ENCODE measurements around the gene CYBRD1. TPM values are rescaled to one million over a fixed set of nuclear protein-coding genes. Genes with fewer than 3 reads are reported as not detected.
"Not testable (repeated sequence)": the region's sequence is repeated elsewhere in the genome, so short reads cannot be mapped to it uniquely, and the experiment has no call there.

The CYBRD1 gene
- total and polyA plus RNA-seq, 10 of the 15 experiments (the other 5 are each of a cell fraction or from before 2014, with no cell fraction given): 10.8 to 51.9 (median 29.6) TPM

GRCh38 chr2:171533331-171533730 is 11.1 kb downstream of the CYBRD1 start:
- CTCF ChIA-PET: interaction anchor here (0.6 to 3.7 kb wide), 5 partner anchors 8 to 118 kb away, joined by 3 to 17 read pairs (median 3); no protein-coding TSS in a partner anchor

GRCh38 chr2:171535528-171535927 is 13.3 kb downstream of the CYBRD1 start:
- WGBS (ENCODE audit: insufficient coverage, insufficient replicate concordance, low lambda C conversion rate, missing lambda C conversion rate): 27% methylated on average over 4 of the region's 4 CpGs
- H3K36me3 ChIP-seq (ENCODE audit: control insufficient read depth in 2 of 2, insufficient read depth in 2 of 2, low read length in 1 of 2); H3K9me3 ChIP-seq (replicated peaks; ENCODE audit: control insufficient read depth, insufficient read depth, low read length); intact Hi-C loops (cut with micrococcal nuclease; ENCODE audit: unreplicated experiment); H4K20me1 ChIP-seq (ENCODE audit: control insufficient read depth, insufficient read depth); BruUV-seq (replicated peaks); POLR2A ChIA-PET; ATAC-seq; H3K27ac ChIP-seq (ENCODE audit: control insufficient read depth, insufficient read depth); in situ Hi-C loops (cut with MboI); H3K4me3 ChIP-seq; DNase-seq (ENCODE audit: low read depth, low spot score); H3K4me2 ChIP-seq (ENCODE audit: control insufficient read depth, insufficient read depth); FAIRE-seq; H2AFZ ChIP-seq (ENCODE audit: control insufficient read depth, low read depth, low read length); H3K27me3 ChIP-seq (replicated peaks in 1 of 2; ENCODE audit: control insufficient read depth in 2 of 2, insufficient read depth in 2 of 2, low read length in 1 of 2); H3K9ac ChIP-seq (ENCODE audit: control insufficient read depth, insufficient read depth, low read length): not testable (repeated sequence)
- Histone ChIP-seq H3K79me2 (ENCODE audit: control insufficient read depth, insufficient read depth, low read length) (peaks cover 48% of the 10 kb centered on the region), H3K4me1 (ENCODE audit: control insufficient read depth, insufficient read depth, low read length) (peaks cover 18% of the 10 kb centered on the region)
- SMC1A ChIA-PET (ENCODE audit: uncharacterized antibody, unreplicated experiment): interaction anchor here (1.2 to 5.8 kb wide), 4 partner anchors 10 to 97 kb away, joined by 3 to 33 read pairs (median 4); partner anchors contain the start of gene CYBRD1
- RAD21 ChIA-PET (ENCODE audit: unreplicated experiment): interaction anchor here (1.5 kb wide), 1 partner anchor 38 kb away, joined by 3 read pairs; no protein-coding TSS in a partner anchor
- CTCF ChIA-PET: interaction anchor here (0.5 to 0.9 kb wide), 2 partner anchors 11 to 14 kb away, joined by 3 read pairs; no protein-coding TSS in a partner anchor

More at GRCh38 chr2:171533331-171533730, 11.1 kb downstream of the CYBRD1 start:
- peaks cover 3% of the 10 kb centered on the region; the same call in 2 of the 3 replicates for H3K9me3 ChIP-seq (replicated peaks; ENCODE audit: control insufficient read depth, insufficient read depth, low read length)
- intact Hi-C loops (cut with micrococcal nuclease; ENCODE audit: unreplicated experiment) (no loop called here), in situ Hi-C loops (cut with MboI) (no loop called here)
- POLR2A ChIA-PET: interaction anchor here (0.6 to 3.2 kb wide), 4 partner anchors 11 to 961 kb away, joined by 4 to 24 read pairs (median 6); partner anchors contain the start of gene CYBRD1
- H3K27ac ChIP-seq (ENCODE audit: control insufficient read depth, insufficient read depth): no peak overlapping the region
- H3K4me3 ChIP-seq: no peak overlapping the region
- ATAC-seq (no peak), DNase-seq (ENCODE audit: low read depth, low spot score) (no peak), FAIRE-seq (no peak)
- RAD21 ChIA-PET (ENCODE audit: unreplicated experiment): interaction anchor here (3.0 kb wide), 1 partner anchor 11 kb away, joined by 10 read pairs; the partner anchor contains the start of gene CYBRD1
- WGBS (ENCODE audit: insufficient coverage, insufficient replicate concordance, low lambda C conversion rate, missing lambda C conversion rate): 65% methylated on average over 1 of the region's 1 CpG
- no peak overlapping the region for H2AFZ ChIP-seq (ENCODE audit: control insufficient read depth, low read depth, low read length)
- no TSS peak for BruUV-seq (replicated peaks)
- H3K36me3 ChIP-seq (ENCODE audit: control insufficient read depth in 2 of 2, insufficient read depth in 2 of 2, low read length in 1 of 2): no peaks in the 10 kb centered on the region; a peak in 1 of 4 replicates
- H3K79me2 ChIP-seq (ENCODE audit: control insufficient read depth, insufficient read depth, low read length): peaks cover 57% of the 10 kb centered on the region
- no peak overlapping the region for H3K4me2 ChIP-seq (ENCODE audit: control insufficient read depth, insufficient read depth)
- no peak for TF ChIP-seq CHD4 (IDR thresholded peaks at IDR 0.05)
- no peak for TF ChIP-seq SIN3A (IDR thresholded peaks at IDR 0.05; ENCODE audit: low read depth, low read length)
- TF ChIP-seq SREBF2 (IDR thresholded peaks at IDR 0.05; ENCODE audit: low read length): no peak
- TF ChIP-seq RCOR1 (conservative IDR thresholded peaks at IDR 0.05; ENCODE audit: low read depth, low read length): no peak
- TF ChIP-seq HDAC6 (IDR thresholded peaks at IDR 0.05; ENCODE audit: unreplicated experiment): no peak
- no peak for TF ChIP-seq DPF2 (IDR thresholded peaks at IDR 0.05)
- no peak for TF ChIP-seq ZNF217 (IDR thresholded peaks at IDR 0.05)
- peaks cover 11% of the 10 kb centered on the region for H3K4me1 ChIP-seq (ENCODE audit: control insufficient read depth, insufficient read depth, low read length)
- SMC1A ChIA-PET (ENCODE audit: uncharacterized antibody, unreplicated experiment): interaction anchor here (0.6 to 5.8 kb wide), 5 partner anchors 12 to 549 kb away, joined by 3 to 33 read pairs (median 3); no protein-coding TSS in a partner anchor
- no peaks in the 10 kb centered on the region for H4K20me1 ChIP-seq (ENCODE audit: control insufficient read depth, insufficient read depth)
- H3K27me3 ChIP-seq (replicated peaks in 1 of 2; ENCODE audit: control insufficient read depth in 2 of 2, insufficient read depth in 2 of 2, low read length in 1 of 2): no peaks in the 10 kb centered on the region
- no peak overlapping the region for H3K9ac ChIP-seq (ENCODE audit: control insufficient read depth, insufficient read depth, low read length)
